GM04504 (cell line): ENCODE results near the gene SERTM1.

Source experiments
- DNase-seq: peaks from one replicate; pipeline ENCODE4 v3.0.0-alpha.2; 2012; ENCODE audit warnings: low read depth

The SERTM1 gene

DNA sequence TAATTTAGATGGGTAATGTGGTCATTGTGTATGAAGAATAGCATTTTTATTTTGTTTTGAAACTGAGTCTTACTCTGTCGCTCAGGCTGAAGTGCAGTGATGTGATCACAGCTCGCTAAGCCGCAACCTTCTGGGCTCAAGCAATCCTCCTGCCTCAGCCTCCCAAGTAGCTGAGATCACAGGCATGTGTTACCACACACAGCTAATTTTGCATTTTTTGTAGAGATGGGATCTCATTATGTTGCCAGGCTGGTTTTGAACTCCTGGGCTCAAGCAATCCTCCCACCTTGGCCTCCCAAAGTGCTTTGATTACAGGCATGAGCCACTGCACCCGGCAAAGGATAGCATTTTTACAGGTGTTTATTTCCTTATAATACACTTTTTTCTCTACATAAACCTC is 36.6 kb downstream of the SERTM1 start:
- no peak for DNase-seq

DNA sequence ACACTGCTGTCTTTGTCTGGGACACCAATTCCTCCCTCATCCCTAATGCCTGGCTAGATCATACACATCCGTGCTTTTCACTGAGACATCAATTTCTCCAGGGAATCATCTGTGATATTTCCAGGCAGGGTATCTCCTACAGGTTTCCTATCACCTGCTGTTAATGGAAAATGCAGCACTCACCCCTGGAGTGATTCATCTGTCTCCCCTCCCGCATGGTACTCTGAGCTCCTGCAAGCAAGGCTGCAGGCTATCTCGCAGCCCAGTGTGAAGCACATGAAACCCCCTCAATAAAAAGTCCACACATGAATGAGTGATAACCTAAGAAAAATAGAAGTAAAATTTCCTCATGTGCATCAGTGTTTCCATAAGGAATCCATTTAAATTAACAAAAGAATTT is 38.5 kb downstream of the SERTM1 start:
- DNase-seq: no peak

DNA sequence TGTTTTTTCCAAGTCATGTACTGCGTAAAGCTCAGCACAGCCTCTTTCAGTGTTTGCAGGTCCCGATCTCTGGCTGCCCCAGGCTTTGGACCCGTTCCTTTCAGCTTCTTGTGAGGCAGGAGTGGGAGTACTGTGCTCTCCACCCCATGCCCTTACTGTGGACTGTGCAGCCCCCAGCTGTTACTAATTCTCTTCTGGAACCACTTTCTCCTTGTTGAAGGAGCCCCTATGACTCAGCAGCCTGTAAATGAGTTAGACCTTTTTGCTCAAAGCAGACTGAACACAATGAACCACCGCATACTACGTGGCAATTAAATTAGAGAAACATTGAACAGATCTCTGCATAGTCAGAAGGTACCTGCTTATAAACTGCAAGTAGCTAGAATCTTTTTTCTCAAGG is 39.0 kb downstream of the SERTM1 start:
- no peak for DNase-seq

DNA sequence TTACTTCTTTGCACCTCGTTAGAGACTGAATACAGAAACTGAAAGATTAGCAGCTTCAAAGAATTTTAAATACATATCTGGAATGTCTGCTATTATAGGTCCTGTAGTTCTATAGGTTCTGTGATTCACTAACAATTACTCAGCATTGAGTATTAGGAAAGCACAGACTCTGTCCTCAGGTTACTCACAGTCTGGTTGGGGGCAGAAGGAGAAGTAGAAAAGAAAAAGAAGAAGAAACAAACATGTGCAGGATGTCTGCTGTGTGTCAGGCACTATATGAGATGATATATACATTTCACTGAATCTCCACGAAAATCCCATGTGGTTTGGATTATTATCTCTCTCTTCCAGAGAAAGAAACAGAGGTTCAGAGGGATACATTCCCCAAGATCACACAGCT is 40.1 kb downstream of the SERTM1 start:
- no peak for DNase-seq

DNA sequence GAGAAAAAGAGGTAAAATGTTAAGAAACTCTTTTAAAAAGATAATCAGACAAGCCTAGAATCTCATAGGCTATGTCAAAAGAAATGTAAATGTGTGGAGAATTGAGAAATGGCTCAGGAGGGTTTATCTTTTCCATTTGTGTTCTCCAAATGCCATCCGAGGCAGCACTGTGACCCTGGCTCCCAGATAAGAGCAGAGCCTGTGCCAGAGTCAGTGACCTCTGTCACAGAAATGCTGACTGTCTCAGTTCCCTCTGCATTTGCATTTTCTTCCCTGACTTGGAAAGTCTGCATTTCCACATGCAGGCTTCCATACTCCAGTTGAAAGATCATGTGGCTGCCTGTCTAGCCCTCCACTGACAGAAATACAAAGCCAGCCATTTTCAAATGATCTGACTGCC is 42.0 kb downstream of the SERTM1 start:
- no peak for DNase-seq

DNA sequence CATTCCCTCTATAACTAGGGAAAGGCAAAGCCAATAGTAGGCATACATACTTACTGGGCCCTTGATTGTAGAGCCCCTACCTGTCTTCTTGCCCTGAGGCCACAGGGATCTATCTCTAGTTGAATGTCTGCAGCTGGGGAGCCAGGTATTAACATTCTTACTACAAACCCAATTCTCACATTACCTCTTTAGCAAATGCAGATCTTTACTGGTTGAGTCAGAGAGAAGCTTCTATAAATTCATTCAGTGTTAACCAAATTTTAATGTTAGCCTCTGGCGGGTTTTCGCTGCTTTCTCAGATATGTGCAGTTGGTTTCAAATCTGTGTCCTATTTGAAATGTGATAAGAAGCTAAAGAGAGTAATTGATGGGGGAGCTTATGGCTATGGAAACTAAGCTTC is 43.2 kb downstream of the SERTM1 start:
- DNase-seq: no peak

DNA sequence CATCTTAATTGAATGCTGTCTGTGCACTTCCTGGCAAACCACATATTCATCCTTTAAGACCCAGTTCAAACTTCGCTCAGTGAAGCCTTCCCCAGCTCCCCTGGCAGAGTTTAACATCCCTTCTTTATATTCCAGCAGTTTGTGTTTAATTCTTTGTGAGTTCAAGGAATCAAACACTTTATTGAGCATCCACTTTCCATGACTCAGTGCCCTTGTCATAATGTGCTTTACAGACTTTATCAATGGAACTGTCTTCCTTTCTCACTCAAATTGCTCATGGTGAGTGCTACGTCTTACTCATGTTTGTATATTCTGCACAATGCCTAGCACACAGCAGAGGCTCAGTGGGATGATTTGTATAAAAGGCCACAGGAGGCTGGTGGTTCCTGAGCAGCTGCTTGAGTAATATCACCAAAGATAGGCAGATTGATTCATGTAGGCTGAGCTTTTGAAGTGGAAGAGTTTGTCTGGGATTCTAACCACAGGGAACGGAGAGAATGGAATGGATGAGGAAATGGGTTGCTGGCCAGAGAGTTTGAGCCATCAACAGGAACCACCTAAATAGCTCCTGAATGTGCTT is 44.2 kb downstream of the SERTM1 start:
- no peak for DNase-seq

DNA sequence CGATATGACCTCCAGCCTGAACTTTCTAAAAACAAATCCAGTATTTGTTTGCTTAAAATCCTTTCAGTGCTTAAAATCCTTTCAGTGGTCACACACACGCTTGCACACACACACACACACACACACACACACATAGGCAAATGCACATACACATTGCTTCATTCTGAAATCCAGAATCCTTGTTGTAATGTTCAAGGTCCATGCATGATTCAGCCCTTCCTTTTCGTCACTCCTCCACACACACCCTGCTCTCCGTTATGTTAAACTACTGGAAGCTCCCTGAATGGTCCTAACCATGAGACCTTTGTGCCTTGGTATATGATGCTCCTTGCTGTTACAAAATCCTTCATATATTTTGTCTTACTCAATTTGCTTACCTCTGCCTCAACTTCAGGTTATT is 44.9 kb downstream of the SERTM1 start:
- DNase-seq: no peak

DNA sequence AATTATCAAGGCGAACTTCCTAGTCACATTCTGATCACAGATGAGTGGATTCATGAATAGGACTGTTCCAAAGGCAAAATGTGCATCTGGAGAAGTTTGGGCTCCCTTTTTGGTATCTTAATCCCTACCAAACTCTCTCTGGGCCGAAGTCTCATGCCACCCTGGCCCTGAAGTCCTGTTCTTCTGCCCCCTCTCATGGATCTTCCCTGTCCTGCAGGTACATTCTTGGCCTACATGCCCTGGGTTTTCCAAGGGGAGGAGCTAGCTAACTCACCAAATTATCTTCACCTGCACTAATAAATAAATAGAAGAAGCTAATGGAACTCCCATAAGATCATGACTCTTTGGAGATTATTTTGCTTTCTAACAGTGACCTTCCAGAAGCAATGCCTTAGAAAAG is 50.3 kb downstream of the SERTM1 start:
- no peak for DNase-seq

DNA sequence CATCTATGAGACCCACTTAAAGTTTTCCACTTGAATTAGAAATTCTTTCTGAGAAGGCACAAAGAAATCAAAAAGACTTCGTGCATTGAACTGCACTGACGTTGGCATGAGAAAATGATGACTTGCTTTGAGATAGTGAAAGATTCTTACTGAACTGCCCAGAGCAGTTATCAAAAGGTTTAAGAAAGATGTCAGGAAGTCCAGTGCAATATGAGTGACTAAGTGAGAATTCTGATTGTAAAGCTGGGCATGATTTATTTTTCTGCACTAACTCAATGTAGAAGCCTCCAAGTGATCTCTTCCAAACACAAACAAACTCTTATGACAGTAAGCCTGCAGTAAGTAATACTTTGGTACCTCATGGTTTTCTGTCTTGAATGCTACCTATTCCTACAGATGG is 52.1 kb downstream of the SERTM1 start:
- DNase-seq: no peak

DNA sequence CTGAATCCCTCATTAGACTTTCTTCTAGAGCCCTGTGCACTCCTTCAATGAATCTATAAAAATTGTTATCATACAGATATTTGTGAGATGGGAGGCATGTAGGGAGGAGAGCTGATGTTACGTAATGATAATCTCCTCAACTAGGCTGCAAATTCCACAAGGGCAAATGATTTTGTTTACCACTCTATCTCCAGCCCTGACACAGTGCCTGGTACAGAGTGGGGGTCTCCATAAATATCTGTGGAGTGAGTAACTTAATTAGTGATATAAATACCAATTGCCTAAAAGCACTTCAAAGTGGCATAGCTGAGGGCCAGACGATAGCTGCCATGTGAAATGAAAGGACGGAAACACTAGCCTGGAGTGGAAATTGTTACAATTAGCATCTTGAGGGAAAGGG is 54.2 kb downstream of the SERTM1 start:
- no peak for DNase-seq

DNA sequence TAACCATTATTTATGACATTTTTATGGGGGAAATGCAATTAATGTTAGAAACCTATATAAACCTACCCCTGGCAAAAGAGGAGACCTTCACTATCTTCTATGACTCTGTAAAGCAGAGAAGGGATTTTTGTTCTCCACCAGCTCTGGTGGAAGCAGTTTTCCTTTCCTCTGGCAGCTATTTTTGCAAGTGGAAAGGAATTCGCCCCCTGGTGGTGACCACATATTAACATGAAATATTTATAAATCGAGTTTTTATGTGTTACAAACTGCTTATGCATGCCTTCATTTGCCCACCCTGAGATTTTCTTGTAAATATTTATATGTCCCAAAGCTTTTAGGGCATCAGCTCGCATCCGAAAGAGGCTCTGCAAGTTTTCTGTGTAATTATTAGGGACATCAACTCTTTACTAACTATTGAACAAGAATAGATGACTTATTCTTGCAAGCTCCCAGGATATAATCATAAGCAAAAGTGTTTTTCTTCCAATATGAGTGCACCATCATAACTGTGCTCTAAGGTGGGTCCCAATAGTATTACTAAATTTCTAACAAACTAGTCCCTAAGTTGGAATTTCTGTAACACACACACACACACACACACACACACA is 62.4 kb downstream of the SERTM1 start:
- peak; percentile 18 for DNase-seq

DNA sequence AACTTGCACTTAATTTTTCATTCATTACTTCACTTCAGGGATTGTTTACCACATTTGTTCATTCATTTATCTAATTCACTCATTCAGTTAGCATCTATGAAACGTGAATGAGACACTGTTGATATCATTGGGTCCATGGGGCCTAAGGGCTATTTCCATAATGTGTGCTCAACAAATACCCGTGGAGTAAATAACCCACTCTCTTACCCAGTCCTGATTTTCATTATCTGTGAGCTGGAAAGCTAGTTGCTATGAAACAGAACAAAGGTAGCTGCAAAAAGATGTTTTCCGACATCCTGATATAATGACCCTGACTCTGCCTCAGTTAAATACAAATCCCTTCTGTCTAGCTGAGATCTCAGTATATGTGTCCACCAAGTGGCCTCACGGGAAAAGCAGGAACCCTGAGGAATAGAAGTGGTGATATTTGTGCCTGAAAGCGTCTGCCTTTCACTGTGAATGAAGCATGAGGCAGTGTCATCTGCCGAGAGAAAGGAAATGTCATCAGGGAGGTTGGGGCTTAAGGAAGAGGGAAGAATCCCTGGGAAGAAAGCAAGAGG is 63.8 kb downstream of the SERTM1 start:
- no peak for DNase-seq

DNA sequence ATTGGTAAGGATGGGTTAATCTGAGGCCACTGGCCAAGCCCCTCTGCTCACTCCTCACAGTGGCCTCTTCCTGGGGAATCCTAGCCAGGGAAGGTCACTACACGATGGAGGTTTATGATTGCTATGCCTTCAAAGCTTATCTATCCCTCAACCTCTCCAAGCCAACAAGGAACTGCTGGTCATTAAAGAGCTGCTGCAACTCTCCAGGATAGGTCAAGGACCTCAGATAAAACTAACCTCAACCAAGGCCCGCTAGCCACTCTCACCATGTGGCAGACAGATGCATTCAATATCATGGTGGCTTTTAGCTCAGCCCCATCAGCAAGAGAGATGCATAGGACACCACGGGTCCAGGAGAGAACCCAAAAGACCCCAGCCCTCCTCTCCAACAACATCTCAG is 71.6 kb downstream of the SERTM1 start:
- peak; percentile 2 for DNase-seq

DNA sequence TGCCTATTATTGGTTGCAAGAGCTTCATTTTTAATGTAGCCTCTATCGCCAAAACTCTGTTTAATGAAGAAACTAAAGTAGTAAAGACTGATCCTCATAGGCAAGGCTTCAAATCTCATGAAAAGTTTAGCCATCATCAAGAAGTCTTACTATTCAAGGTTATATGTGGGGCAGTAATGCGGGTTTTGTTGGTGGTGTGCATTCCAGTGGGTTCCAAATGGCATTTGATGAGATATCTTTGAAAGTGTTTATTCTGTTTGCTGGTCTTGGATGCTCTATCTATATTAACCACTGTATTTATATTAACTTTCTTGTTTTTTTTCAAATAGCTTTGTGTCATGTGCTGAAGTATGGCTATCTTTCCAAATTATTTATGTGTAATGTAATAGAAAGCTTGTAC is 72.2 kb downstream of the SERTM1 start:
- no peak for DNase-seq
